Lower leg skin (tissue), 4 donors: ENCODE measurements around the gene TYMP. TPM values are rescaled to one million over a fixed set of nuclear protein-coding genes. Genes with fewer than 3 reads are reported as not detected.

Experiments
- DNase-seq, 2 donors: peaks; one replicate each; pipeline ENCODE4 v3.0.0-alpha.2; 2019; ENCODE audit warnings: low spot score in 2 of 2
- H3K4me3 ChIP-seq: fragments of 200-600 bp; sonication (generic); 2 replicates; pipeline ENCODE4 v1.5.1; 2017; ENCODE audit warnings: mild to moderate bottlenecking, low read depth; ENCODE audit not compliant: poor library complexity, severe bottlenecking
- POLR2A ChIP-seq, 2 donors: fragments of 450-650 bp; IDR thresholded peaks; one replicate each; pipeline ENCODE4 v1.6.1; 2016 to 2017; ENCODE audit warnings: antibody characterized with exemption in 2 of 2, mild to moderate bottlenecking in 1 of 2, moderate library complexity in 1 of 2
- WGBS, 2 donors: methylation state at CpG; one replicate each; pipeline ENCODE4 v1.1.5; 2018; 5-methylcytosine and 5-hydroxymethylcytosine counted together
- intact Hi-C: fragments of 100-400 bp; cut with DNase I; formaldehyde crosslinking; loops from one replicate; pipeline ENCODE4 v1.15.0; 2023; ENCODE audit warnings: low total_unique reads
- total RNA-seq, 4 donors: library from RNA; depleted of rRNA; stranded (reverse); fragments of >200 nt; gene quantifications; one replicate each; pipeline ENCODE4 v1.1.0, GENCODE V29; 2016
- TF ChIP-seq, protein P1 (sequence below), 3 donors: fragments of 450-650 bp; IDR thresholded peaks; one replicate each; pipeline ENCODE4 v1.5.1; 2016; ENCODE audit warnings: antibody characterized with exemption in 3 of 3, mild to moderate bottlenecking in 3 of 3, moderate library complexity in 2 of 3

Gene TYMP
- total RNA-seq, 4 donors from 2014 or later = 23.6 to 63.3 (median 33.5) TPM

DNA sequence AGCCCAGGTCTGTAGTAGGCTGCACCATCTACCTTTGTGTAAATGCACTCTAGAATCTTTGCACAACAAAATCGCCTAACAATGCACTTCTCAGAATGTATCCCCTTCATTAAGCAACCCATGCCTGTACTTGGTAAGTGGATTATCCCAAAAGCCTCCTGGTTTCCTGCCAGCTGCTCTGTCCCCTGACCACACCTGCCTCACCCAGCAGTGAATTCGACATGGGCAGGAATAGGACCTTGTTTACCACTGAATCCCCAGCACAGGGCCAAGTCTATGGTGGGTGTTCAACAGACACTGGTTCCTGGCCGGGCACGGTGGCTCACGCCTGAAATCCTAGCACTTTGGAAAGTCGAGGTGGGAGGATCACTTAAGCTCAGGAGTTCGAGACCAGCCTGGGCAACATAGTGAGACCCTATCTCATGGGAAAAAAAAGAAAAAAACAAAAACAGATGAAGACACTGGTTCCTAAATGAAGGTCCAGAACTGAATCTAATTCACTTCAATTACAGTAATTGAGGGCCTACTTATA, 38.0 kb upstream of the TYMP start:
- intact Hi-C loops = no loop called here
- 92 to 94% methylated on average over 7 of the region's 7 CpGs for WGBS, 2 donors
- H3K4me3 ChIP-seq = no peak overlapping the region
- TF ChIP-seq, protein P1, sequence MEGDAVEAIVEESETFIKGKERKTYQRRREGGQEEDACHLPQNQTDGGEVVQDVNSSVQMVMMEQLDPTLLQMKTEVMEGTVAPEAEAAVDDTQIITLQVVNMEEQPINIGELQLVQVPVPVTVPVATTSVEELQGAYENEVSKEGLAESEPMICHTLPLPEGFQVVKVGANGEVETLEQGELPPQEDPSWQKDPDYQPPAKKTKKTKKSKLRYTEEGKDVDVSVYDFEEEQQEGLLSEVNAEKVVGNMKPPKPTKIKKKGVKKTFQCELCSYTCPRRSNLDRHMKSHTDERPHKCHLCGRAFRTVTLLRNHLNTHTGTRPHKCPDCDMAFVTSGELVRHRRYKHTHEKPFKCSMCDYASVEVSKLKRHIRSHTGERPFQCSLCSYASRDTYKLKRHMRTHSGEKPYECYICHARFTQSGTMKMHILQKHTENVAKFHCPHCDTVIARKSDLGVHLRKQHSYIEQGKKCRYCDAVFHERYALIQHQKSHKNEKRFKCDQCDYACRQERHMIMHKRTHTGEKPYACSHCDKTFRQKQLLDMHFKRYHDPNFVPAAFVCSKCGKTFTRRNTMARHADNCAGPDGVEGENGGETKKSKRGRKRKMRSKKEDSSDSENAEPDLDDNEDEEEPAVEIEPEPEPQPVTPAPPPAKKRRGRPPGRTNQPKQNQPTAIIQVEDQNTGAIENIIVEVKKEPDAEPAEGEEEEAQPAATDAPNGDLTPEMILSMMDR (IDR thresholded peaks at IDR 0.05) = no peak
- TF ChIP-seq POLR2A (IDR thresholded peaks at IDR 0.05) = no peak
- no peak for DNase-seq

DNA sequence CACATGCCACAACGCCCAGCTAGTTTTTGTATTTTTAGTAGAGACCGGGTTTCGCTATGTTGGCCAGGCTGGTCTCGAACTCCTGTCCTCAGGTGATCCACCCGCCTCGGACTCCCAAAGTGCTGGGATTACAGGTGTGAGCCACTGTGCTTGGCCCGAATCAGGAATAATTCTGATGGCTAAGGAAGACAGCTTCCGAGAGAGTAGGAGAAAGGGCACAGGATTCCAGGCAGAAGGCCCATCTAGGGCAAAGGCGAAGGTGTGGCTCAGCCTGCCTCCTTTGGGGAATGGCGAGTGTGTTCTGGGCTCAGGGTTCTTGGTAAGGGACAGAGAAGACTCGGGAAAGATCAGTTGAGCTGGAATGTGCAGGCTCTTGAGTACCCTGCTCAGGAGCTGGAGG, 34.5 kb upstream of the TYMP start:
- 81 to 84% methylated on average over 11 of the region's 11 CpGs for WGBS, 2 donors
- no peak for DNase-seq
- TF ChIP-seq, protein P1 (IDR thresholded peaks at IDR 0.05) = no peak
- no peak for TF ChIP-seq POLR2A (IDR thresholded peaks at IDR 0.05)
- intact Hi-C loops = no loop called here
- H3K4me3 ChIP-seq = no peak overlapping the region

DNA sequence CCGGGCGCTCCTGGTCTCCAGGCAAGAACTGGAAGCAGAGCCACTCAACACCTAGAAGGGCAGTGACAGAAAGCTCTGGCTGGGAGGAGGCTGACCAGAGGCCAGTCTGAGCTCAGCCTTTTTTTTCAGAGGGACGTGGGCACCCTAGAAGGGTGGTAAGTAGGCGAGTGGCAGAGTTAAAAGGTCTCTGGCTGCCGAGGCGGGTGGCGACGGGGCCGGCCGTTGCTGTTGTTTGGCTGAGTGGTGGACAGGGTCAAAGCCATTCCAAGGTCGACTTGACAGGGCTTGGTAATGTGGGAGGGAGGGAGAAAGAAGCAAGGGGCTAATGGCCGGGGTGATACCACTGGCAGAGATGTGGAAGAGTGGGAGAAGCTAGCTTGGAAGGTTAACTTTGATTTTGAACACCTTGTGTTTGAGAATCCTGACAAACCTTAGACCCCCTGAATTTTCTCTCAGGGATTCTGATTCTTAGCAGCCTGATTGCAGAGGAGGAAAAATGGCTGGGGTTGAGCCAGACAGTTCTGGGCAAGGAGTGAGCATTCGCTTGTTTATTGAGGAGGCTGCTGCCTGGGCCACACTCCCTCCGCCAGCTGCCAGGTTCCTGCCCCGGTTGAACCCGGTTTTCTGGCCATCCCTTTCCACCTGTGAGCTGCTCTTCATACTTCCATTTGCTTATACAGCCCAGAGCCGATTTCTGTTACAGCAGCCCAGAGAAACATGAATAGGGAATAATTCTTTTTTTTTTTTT, 33.8 kb upstream of the TYMP start:
- 19 to 20% methylated on average over 17 of the region's 17 CpGs for WGBS, 2 donors
- intact Hi-C loops = no loop called here
- DNase-seq = no peak
- no peak for TF ChIP-seq POLR2A (IDR thresholded peaks at IDR 0.05)
- TF ChIP-seq, protein P1 (IDR thresholded peaks at IDR 0.05) = no peak
- H3K4me3 ChIP-seq = peak overlapping the region; percentile 29

DNA sequence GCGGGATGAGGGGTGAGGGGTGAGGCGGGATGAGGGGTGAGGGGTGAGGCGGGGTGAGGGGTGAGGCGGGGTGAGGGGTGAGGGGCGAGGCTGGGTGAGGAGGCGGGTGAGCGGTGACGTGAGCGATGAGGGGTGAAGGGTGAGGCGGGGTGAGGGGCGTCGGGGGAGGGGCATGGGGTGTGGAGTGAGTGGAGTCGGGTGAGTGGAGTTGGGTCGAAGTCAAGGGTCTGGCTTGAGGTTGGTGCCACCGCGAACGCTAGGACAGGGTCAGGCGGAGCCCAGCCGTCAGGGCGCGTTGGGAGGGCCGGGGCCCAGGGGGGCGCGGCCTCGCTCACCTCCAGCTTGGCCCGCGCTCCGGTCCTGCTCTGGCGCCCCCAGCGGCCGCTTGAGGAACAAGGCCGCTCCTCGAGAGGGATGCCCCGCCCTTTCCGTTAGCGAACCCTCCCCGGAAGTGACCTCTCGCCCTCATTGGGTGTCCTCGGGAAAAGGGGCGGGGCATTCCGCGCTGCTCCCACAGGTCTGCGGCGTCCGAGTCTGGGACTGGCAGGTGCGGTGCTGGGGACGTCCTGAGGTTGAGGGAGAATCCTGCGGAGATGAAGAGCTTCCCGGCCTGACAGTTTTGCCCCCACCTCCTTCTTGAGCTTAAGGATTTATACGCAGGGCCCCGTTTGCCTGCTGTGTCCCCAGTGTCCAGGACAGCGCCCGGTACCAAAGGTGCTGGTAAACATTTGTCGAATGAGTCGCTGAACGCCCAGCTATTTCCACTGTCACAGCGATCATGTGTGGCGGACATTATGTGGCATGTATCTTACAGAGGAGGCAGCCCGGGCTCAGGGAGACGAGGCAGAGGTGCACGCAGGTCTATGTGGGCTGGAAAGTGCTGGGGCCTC, 33.0 kb upstream of the TYMP start, which contains the start of gene SYCE3:
Gene SYCE3 (minus strand): TSS at position 397 of the 890 bp plus-strand sequence. CDS start 6,514 bp downstream, outside the sequence.
- DNase-seq = peak; percentile 96 to 99
- intact Hi-C loops = no loop called here
- H3K4me3 ChIP-seq = peak within 1 kb of the TSS; percentile 29
- TF ChIP-seq POLR2A (IDR thresholded peaks at IDR 0.05) = no peak
- TF ChIP-seq, protein P1 (IDR thresholded peaks at IDR 0.05) = peak in 1 of 3 donors; percentile 49
- 8% methylated on average over 51 to 57 of the region's 61 CpGs for WGBS, 2 donors

DNA sequence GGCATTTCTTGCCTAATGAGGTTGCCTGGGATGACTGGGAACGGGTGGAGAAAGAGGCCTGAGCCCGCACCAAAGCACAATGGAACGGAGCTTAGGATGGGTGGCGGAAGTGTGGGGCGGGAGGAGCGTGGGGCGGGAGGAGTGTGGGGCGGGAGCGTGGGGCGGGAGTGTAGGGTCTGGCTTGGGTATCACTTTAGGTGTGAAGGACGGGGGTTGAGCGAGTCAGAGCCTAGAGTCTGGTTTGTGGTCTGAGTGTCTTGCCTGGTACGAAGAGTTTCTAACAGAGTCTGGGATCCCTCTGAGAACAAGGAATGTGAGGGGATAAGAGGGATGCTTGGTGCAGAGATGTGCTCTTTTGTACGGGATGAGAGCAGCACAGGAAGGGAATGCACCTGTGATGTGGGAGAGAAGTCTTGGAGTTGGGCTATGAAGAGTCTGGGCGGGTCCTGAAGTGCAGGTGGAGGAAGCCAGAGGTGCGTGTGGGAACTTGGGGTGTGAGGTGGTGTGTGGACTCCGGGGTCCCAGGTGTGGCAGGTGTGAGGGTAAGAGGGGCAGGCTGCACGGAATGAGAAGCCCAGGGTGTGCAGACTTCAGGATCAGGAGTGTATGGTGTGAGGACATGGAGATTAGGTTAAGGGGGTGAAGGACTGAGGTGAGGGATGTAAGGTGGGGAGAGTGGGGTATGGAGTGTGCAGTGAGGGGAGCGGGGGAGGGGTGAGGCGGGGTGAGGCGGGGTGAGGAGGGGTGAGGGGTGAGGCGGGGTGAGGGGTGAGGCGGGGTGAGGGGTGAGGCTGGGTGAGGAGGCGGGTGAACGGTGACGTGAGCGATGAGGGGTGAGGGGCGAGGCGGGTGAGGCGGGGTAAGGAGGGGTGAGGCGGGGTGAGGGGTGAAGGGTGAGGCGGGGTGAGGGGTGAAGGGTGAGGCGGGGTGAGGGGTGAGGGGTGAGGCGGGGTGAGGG, 31.9 kb upstream of the TYMP start:
- 72 to 74% methylated on average over 18 to 19 of the region's 34 CpGs for whole genome bisulfite sequencing, 2 donors
- intact Hi-C loops = no loop called here
- TF ChIP-seq, protein P1 (IDR thresholded peaks at IDR 0.05) = no peak
- no peak for TF ChIP-seq POLR2A (IDR thresholded peaks at IDR 0.05)
- no peak overlapping the region for H3K4me3 ChIP-seq
- DNase-seq = no peak
